Measurements from ENCODE around the gene PLAA.

DNA sequence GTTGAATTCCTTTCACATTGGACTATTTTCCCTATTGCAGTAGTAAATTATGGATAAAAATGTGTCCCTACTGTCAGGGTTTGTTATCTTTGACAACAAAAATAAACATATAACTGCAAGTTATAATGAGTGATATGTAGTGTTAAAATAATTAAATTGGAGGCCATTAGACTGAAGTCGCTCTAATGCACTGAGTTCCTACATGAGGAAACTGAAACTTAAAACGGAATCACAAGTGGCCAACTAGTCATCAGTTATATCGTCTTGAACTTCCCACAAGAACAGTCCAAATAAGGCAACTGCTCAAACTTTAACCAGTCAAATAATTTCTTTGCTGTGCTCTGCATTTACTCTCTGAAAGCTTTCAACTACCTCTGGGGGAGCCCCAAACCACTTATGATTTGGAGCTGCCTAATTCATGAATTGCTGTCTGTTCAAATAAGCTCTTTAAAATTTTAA, 7.0 kb upstream of the PLAA start:
- TF ChIP-seq EZH2 (IDR thresholded peaks at IDR 0.05; ENCODE audit: borderline replicate concordance, control insufficient read depth, low read depth, low read length) (no peak), EP300 (IDR thresholded peaks at IDR 0.05; ENCODE audit: borderline replicate concordance in 1 of 2, control insufficient read depth in 1 of 2, low read depth in 2 of 2, low read length in 2 of 2) (no peak), CTCF (IDR thresholded peaks at IDR 0.05 in 2 of 3, conservative IDR thresholded peaks at IDR 0.05 in 1 of 3; ENCODE audit: control insufficient read depth in 2 of 3, extremely low read depth in 1 of 3, insufficient read depth in 1 of 3, low read depth in 3 of 3, low read length in 3 of 3) (0 out of 6 replicates have a peak, but pooled peaks of 1 of the 3 experiments have one; percentile 15), JUND (IDR thresholded peaks at IDR 0.05; ENCODE audit: low read depth, low read length) (no peak), USF2 (IDR thresholded peaks at IDR 0.05; ENCODE audit: borderline replicate concordance, low read depth, low read length) (no peak), POLR2AphosphoS2 (IDR thresholded peaks at IDR 0.05; ENCODE audit: low read depth, low read length) (no peak), CHD1 (IDR thresholded peaks at IDR 0.05; ENCODE audit: low read depth, low read length) (no peak), ZNF217 (IDR thresholded peaks at IDR 0.05) (no peak)
